ENCODE results near the gene PIGA.

DNA sequence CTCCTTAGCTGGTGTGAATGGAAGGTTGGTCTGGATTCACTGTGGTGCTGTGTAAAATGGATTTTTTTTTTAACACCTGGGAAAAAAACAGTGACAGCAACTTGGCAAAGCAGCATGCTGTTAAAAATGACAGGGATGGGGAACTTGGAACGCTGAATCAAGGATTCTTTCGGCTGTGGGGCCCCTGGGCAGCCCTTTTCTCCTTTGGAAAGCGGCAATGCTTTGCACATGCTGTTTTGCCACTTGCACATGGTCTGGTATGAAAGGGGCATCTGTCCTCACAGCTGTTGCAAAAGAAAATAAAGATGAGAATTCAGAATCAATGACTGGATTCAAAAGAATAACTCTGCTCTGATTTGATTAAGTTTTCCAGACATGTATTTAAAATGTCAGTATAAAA, 10.7 kb upstream of the PIGA start:
- TF ChIP-seq, protein P1, sequence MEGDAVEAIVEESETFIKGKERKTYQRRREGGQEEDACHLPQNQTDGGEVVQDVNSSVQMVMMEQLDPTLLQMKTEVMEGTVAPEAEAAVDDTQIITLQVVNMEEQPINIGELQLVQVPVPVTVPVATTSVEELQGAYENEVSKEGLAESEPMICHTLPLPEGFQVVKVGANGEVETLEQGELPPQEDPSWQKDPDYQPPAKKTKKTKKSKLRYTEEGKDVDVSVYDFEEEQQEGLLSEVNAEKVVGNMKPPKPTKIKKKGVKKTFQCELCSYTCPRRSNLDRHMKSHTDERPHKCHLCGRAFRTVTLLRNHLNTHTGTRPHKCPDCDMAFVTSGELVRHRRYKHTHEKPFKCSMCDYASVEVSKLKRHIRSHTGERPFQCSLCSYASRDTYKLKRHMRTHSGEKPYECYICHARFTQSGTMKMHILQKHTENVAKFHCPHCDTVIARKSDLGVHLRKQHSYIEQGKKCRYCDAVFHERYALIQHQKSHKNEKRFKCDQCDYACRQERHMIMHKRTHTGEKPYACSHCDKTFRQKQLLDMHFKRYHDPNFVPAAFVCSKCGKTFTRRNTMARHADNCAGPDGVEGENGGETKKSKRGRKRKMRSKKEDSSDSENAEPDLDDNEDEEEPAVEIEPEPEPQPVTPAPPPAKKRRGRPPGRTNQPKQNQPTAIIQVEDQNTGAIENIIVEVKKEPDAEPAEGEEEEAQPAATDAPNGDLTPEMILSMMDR (IDR thresholded peaks at IDR 0.05 in 2 of 3, conservative IDR thresholded peaks at IDR 0.05 in 1 of 3; ENCODE audit: control insufficient read depth in 2 of 3, extremely low read depth in 1 of 3, insufficient read depth in 1 of 3, low read depth in 3 of 3, low read length in 3 of 3) = no peak
- TF ChIP-seq EZH2 (IDR thresholded peaks at IDR 0.05; ENCODE audit: borderline replicate concordance, control insufficient read depth, low read depth, low read length) = no peak
- TF ChIP-seq SP1 (IDR thresholded peaks at IDR 0.05; ENCODE audit: low read depth, low read length) = no peak

Data from GM12878 (cell line).